ENCODE results near the gene KNOP1.
"Not testable (repeated sequence)": the region's sequence is repeated elsewhere in the genome, so short reads cannot be mapped to it uniquely, and the experiment has no call there.

The KNOP1 gene

DNA sequence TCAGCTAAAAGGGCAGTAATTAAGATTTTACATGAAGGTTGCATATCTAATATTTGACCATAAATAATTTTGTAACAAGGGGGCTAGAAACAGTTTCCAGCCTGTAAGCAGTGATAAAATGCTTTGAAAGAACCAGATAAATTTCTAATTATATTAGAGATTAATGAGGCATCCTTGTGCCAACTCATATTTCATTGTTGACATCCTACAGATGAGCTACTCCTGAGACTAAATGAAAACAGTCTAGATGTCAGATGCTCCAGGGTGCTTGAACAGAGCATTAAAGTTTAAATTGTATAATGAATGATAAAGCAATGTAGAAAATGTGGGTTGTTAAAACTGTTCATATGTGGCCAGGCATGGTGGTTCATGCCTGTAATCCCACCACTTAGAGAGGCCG is 23.3 kb upstream of the KNOP1 start:
- no peak for FAIRE-seq

DNA sequence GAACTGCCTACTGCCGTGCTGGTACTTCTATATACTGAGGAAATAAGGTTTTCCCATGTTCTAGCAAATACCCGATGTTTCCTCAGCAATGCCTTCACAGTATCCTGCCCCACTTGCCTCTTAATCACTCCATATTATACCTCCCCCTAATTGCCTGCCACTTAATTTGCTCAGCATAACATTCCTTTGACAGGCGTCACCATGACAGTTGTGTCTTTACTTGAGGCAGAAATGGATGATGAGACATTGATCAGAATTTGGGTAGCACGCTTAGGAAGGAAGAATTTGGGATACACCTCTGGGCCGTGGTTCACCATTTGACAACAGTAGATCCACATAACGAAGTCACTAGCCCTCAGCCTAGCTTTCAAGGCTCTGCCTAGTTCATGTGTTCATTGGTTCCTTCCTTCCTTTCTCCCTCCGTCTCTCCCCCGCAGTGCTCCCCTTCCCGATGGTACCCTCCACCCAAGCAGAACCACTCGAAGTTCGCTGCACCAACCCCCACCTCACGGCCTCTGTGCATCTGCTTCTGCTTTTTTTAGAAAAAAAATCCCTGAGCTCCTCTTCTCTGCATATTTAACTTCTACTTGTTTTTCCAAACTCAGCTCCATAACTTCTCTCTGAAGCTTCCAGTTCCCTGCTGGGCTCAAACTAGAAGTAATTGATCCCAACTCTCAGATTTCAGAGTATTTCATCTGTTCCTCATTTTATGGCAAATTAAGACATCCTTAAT is 19.4 kb upstream of the KNOP1 start:
- no peak for FAIRE-seq

DNA sequence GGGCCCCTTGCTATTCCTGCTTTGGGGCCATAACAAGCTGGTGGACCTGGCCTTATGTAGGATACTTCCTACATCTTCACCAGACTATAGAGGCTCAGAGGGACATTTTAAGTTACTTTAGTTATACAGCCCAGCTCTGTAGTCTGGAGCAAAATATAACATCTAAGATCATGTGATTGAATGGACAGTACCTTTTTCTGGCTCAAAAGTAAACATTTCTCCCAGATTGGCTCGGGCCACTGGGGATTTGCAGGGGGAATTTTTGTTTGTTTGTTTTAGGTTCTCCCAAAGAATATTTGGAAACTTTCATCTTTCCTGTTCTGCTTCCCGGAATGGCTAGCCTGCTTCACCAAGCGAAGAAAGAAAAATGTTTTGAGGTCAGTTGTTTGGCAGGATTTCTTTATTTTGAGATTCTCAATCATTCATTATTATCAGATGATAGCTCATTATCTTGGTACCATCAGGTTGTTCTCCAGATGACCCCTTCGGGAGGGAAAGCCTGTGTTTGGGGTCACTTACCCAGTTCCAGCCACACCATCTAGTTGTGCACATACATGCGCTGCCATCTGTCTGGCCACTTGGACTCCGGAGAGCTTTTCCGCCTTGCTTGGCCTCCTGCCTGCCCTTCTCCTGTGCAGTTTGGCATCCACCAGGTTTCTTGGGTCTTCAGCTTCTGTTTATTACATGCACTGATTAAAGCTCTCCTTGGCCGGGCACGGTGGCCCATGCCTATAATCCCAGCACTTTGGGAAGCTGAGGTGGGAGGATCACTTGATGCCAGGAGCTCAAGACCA is 17.2 kb upstream of the KNOP1 start:
- no peak for FAIRE-seq

DNA sequence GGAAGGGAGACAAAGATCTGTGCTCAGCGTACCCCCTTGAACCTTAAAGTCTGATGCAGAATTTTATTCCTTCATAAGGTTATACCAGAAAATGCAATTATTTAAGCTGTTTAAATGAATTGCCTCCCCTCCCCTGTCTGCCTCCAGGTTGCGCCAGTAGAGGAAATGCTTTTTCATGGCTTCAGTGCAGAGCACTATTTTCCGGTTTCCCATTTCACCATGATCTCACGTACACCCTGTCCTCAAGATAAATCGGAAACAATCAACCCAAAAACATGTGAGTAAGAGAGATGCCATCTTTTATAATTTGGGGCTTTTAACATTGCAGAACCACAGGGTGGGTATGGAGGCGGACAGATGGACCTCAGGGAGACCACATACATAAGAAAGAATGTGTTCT is 15.5 kb upstream of the KNOP1 start:
- no peak for FAIRE-seq

DNA sequence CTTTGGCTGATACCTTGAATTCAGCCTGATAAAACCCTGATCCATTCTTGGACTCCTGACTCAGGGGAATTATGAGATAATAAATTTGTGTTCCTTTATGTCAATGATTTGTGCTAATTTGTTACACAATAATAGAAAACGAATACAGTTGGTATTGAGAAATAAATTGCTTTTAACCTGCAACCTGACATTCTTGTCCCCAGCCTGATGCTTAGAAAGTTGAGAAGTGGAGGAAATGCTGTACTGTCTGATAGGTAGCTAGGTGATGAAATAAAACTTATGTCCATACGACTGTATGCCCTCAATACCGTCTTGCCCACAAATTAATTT is 10.6 kb upstream of the KNOP1 start:
- FAIRE-seq, result no peak

DNA sequence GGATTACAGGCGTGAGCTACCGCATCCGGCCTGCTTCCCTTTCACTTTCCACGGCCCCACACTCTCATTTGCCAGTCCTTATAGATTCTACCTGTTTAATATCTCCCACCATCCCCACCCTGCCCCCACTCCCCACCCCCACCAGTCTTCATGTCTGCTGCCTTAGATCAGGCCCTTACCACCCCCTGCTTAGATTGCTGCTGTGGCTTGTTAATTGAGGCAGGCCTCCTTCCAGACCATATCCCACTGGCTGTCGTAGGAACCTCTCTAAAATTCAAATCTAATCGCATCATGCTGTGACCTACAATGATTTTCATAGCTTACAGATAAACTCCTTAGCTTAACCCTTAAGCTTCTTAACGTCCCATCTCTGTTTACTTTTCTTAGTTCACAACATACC is 5.0 kb upstream of the KNOP1 start:
- FAIRE-seq, result no peak

DNA sequence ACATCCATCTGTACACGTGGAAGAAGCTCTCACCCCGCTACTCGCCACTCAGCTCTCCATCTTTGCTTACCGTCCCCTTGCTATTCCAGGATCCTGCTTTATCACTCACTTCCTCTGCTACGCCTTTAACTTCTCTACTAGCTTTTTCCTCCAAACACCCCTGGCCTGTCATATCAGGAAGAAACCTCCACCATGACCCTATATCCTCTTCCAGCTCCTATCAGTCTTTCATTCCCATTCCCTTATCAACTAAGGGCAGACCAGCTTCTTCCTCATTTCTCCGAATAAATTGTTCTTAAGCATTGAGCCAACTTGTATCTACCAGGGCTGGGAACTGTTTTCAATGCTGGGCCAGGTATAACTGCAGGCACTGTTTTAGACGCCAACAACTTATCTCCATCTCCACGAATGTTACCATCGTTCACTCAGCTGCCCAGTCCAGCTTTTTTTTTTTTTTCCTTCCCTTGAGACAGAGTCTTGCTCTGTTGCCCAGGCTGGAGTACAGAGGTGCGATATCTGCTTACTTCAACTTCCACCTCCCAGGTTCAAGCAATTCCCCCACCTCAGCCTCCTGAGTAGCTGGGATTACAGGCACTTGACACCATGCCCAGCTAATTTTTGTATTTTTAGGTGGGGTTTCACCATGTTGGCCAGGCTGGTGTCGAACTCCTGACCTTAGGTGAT is 4.4 kb upstream of the KNOP1 start:
- no peak for FAIRE-seq

DNA sequence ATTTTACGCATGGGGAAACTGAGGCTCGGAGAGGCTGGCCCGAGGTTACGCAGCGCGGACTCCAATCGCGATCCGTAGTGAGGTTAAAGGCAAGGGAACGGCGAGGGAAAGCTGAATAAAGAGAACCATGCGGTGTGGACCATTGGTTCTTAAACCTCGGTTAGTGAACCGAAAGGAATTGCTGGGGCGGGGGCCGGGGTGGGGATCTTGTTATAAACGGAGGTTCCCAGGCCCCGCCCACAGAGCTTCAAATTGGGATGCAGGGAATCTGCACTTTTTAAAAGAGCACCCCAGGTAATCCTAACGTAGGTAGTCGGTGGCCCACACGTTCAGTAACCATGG is 568 bp upstream of the KNOP1 start:
- FAIRE-seq, result no peak

DNA sequence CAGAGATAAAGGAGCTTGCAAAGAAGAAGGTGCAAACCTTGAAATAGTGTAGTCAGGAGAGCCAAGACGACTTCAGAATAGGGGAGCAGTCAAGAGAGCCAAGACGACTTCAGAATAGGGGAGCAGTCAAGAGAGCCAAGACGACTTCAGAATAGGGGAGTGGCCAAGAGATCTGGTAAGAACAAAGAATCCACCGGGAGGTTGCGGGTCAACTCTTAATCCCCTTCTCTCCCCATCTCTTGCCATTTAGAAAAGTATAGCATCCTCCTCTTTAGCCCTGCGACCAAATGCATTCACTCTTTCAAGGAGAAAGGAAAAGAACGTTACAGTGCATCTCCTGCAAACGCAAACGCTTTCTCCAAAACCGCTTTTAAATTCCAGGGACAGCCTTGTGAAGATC is 713 bp downstream of the KNOP1 start:
- FAIRE-seq, result no peak

DNA sequence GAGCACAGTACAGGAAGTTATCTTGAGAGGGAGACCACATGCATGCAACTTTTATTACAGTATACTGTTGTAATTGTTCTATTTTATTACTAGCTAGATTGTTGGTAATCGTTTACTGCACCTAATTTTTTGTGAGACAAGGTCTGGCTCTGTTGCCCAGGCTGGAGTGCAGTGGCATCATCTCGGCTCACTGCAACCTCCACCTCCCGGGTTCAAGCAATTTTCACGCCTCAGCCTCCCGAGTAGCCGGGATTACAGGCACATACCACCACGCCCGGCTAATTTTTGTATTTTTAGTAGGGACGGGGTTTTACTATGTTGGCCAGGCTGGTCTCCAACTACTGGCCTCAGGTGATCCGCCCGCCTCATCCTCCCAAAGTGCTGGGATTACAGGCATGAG is 1.3 kb downstream of the KNOP1 start:
- not testable (repeated sequence) for FAIRE-seq

DNA sequence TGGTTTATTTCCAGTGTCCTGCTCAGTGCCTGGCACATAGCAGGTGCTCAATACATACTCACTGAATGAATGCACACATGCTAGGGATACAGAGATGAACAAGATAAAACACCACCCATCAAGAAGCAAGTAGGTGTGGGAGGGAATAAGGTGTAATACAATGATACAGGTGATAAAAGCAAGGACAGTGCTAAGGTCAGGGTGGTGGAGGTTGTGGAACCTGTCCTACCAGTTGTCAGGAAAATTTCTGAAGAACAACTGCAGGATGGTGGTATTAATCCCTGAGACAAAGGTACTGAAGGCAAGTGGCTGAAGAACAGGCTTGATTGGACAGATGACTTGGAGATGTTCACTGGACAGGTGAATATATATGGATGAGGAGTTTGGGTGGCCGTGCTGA is 1.8 kb downstream of the KNOP1 start:
- FAIRE-seq, result no peak

DNA sequence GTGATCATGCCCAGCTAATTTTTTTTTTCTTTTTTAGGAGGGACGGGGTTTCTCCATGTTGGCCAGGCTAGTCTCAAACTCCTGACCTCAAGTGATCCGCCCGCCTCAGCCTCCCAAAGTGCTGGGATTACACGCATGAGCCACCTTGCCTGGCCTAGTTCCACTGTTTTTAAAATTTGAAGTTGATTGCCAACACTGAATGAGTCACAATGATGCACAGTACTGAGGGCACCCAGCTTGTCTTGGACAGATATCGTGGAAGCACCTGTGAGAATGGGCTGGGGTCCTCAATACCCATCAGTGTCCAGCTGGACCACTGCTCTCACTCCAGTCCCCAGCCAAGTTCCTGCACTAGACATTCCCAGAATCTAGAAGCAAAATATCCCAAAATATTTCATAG is 2.5 kb downstream of the KNOP1 start:
- FAIRE-seq, result no peak

DNA sequence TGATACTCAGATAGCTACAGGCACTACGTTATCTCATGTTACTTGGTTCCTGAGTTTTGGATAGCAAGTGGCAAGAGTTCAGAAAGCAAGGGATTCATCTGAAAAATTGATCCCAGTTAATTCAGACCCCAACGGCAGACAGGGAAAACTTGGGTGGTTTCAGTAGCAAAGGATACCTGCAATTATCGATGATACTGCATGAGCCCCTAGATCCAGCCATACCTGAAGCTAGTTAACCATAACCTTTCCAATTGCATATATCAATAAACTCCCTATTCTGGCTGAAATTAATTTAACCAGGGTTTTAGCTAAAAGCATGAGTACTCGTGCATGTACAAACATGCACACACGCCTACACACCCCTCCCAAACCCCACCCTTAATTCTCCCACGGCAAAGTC is 4.3 kb downstream of the KNOP1 start:
- FAIRE-seq, result no peak

DNA sequence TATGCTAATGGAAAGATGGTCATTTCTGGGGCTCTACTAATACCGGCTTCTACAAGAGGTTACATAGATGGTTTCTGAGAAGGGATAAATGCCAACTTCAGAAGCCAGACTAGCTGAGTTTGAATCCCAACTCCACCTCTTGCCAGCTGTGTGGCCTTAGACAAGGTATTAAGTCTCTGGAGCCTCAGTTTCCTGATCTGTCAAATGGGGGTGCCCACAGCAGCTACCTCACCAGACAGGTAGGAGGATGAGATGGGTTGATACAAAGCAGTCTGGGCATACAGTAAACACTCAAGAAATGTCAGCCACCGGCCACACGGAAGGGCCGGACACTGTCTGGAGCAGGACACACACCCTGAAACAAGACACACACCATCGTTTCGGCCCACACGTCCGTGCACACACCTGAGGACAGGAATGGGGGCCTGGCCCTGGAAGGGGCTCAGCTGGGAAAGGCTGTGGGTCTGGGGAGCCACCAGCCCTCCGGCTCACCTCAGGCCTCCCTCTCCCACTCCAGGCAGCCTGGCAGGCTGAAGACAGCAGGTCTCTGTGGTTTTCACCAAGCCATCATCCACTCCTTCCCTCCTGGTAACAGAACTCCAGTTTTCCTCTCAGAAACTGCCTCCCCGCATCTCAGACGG is 5.5 kb downstream of the KNOP1 start:
- no peak for FAIRE-seq

DNA sequence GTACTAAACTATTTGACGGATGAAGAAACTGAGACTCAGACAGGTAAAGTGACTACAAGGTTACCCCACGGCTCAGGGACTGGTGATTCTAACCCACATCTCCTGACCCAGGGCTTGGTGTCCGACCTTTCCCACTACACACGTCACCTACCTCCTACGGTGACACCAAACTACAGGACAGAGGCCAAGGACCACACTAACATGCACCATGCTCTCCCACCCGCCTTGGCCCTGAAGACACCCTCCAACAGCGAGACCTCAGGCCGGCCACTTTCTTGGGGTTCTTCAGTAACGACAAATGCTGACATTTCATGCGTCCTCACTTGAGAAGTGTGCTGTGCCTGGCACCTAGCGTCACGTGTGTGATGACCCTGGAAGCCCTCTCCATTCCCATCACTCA is 6.4 kb downstream of the KNOP1 start:
- FAIRE-seq, result no peak

DNA sequence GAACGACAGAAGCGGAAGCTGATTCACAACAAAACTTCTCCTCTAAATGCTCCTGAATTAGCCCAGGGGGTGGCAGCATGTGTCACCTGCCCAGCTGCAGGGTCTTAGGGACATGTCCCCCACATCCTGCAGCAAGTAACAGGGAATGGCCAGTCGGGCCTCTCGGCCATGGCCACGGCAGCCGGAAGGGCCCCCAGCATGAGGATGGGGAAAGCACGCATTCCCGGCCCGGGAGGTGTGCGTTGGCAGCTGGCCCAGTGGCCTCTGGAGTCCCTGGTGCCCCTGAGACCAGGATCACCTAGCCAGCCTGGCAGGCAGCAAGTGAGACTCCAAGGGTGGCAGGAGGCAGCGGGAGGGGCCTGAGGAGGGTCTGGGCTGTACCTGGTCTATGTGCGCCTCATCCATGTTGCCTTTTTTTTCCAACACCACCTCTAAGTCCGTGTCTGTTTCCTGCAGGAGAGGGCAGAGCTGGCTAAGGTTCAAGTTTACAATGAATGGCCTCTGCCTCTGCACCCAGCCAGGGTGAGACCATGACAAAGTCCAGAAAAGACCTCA is 7.0 kb downstream of the KNOP1 start:
- FAIRE-seq, result no peak

DNA sequence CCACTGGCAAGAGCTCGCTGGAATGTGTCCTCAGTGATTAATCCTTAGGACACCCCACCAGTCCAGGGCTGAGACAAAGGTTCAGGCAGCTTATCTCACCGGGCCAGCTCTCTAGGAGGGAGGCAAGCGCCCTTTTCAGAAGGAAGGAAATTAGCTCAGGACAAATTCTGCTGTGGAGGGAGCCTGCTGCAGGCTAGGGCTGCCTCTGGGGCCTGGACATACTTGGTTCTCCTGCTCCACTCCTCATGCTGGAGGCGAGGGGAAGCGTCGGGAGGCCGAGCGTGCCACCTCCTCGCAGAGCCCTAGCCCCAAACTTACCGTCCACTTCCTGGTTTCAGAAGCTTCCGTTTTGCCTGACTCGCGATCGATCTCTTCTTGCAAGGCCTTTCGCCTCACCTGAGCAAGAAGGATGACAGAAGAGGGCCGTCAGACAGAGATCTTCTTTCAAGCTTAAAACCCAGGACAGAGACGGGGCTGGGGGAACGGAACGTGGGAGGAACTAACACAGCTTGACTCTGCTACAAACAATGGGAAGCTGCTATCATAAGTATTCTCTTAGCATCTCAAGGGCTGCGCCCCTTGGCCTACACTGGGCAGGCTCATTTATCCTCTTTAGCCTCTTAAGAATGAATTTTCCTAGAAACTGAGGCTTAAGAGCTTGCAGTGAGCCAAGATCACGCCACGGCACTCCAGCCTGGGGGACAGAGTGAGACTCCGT is 7.7 kb downstream of the KNOP1 start:
- no peak for FAIRE-seq

DNA sequence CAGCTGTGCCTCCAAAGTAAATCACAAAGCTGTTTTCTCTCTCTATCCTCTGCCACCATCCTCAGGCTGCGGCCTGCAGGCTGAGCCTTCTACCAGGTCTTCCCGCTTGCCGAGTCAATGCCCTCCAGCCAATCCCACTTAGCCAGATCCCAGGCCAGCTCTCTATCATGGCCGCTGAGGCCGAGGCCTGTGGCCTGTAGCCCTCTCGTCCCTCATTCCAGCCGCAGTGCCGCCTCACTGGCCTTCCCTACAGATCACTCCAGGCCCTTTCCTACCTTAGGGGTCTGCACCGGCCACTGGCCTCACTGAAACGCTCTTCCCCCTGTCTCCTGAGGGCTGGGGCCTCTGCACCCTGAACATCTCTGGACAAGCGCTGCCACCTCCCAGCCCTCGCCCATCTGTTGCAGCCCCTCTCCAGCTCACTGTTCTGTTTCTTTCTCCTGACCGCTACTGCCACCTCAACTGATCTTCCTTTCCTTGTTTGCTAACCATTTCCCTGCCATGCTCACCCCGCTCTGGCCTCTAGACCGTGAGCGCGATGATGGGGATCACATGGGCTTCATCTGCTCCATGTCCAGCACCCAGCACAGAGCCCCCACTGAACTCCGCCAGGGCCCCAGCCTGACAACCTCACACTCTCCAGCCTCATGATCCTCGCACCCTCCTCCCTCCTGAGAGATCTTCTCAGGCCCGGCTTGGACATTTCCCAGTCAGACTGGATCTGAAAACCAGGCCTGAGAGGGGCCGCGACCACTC is 8.5 kb downstream of the KNOP1 start:
- FAIRE-seq, result no peak

DNA sequence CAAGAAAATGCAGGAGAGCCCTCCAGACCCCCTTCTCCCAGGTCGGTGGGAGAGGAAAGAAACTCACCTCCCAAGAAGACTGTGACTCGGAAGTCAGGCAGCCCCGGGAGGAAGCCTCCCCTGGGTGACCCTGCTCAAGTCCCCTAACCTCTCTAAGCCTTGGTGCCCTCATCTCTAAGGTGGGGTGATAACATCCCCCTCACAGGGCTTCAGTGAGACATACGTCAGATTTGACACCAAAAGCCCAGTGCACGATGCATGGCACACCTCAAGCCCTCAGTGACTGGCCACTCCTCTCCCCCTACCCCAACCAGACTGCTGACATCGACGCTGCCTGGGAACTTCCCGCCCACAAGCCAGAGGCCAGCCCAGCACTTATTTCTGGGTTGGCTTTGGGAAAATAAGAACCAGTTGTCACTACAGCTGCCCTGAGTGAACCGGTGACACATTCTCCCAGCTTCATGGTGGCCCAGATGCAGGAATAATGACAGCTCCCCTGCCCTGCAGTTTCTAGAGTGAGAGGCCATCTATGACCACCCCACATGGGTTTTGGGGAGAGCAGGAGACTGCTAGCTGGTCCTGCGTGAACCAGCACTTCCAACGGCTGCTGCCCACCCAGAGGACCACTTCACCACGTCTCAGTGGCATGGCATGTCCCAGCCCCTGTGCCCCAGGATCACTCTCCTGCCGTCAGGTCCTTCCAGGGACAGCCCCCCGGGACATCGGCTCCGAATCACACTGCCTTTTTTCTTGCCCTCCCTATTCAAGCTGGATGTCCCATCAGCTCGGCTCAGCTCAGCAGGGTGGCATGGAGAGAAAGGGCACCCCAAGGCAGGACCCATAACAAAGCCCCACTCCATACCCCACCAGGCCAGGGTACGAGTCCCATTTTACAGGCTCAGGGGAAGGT is 9.5 kb downstream of the KNOP1 start:
- no peak for FAIRE-seq

DNA sequence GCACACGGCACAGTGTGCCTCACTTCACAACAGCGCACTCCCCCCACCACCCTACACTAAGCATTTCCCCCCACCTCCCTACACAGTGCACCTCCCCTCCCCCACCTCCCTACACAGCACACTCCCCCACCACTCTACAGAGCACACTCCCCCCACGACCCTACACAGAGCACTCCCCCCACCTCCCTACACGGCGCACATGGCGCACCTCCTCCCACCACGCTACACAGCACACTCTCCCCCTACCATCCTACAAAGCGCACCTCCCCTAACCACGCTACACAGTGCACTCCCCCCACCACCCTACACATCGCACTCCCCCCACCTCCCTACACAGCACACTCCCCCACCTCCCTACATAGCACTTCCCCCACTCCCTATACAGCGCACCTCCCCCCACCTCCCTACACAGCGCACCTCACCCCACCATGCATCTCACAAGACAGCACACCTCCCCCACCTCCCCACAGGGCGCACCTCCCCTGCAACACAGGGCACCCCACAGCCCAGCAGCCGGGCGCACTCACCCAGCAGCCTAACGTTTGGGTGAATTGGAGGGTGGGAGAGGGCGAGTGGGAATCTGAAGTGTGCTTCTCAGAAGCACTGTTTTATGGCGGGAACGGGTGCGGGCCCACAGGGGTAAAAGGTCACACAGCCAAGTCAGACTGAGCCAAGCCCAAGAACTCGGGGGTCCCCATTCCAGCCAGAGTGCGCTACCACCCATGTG is 10.3 kb downstream of the KNOP1 start:
- no peak for FAIRE-seq
